Neural progenitor cell (in vitro differentiated cells): Measurements from ENCODE around the gene LGALS3BP.

ENCODE experiments used
- CTCF ChIP-seq: fragments of 200-600 bp; sonication (generic); IDR thresholded peaks from 2 replicates; pipeline ENCODE4 v1.5.1; 2017; ENCODE audit warnings: antibody characterized with exemption, mild to moderate bottlenecking
- EZH2phosphoT487 ChIP-seq: fragments of 200-600 bp; sonication (generic); IDR thresholded peaks from 2 replicates; pipeline ENCODE4 v1.6.1; 2017; ENCODE audit warnings: antibody characterized with exemption

GRCh38 chr17:78977681-78977943 is 2.1 kb downstream of the LGALS3BP start:
- no peak for TF ChIP-seq CTCF
- no peak for TF ChIP-seq EZH2phosphoT487
